CD14-positive monocyte (primary cell): Measurements from ENCODE around the gene ACY1. TPM values are rescaled to one million over a fixed set of nuclear protein-coding genes. Genes with fewer than 3 reads are reported as not detected.

Experiments used
- DNase-seq, 3 donors: peaks; one replicate each; pipeline ENCODE4 v3.0.0-alpha.2; 2011 to 2022
- H2AFZ ChIP-seq: 2 replicates; pipeline ENCODE4 v1.6.0; 2012; ENCODE audit warnings: mild to moderate bottlenecking, low read depth, low read length, inconsistent platforms; ENCODE audit not compliant: insufficient read depth, poor library complexity, severe bottlenecking
- H3K27ac ChIP-seq, 2 donors: 1 replicate in 1 of 2; 2 replicates in 1 of 2; pipeline ENCODE4 v1.5.1; 2012 to 2013; ENCODE audit warnings: low read length in 2 of 2, control low read depth in 1 of 2, inconsistent platforms in 1 of 2, low read depth in 1 of 2, mild to moderate bottlenecking in 1 of 2
- H3K27me3 ChIP-seq, 2 donors: one replicate each; pipeline versions ENCODE4 v1.6.0 to v1.6.1; 2011 to 2013; ENCODE audit warnings: low read length in 2 of 2; ENCODE audit not compliant: control insufficient read depth in 2 of 2, insufficient read depth in 2 of 2
- H3K36me3 ChIP-seq, 2 donors: replicated peaks in 1 of 2; 1 replicate in 1 of 2; 2 replicates in 1 of 2; pipeline versions ENCODE4 v1.5.1 to v1.6.1; 2012 to 2013; ENCODE audit warnings: low read length in 2 of 2, control low read depth in 1 of 2, inconsistent platforms in 1 of 2, mild to moderate bottlenecking in 1 of 2; ENCODE audit not compliant: insufficient read depth in 2 of 2, control insufficient read depth in 1 of 2
- H3K4me1 ChIP-seq, 2 donors: 1 replicate in 1 of 2; 2 replicates in 1 of 2; pipeline versions ENCODE4 v1.5.1 to v1.6.1; 2012 to 2013; ENCODE audit warnings: low read length in 2 of 2, control low read depth in 1 of 2, inconsistent platforms in 1 of 2, mild to moderate bottlenecking in 1 of 2, moderate library complexity in 1 of 2; ENCODE audit not compliant: insufficient read depth in 2 of 2, control insufficient read depth in 1 of 2
- H3K4me2 ChIP-seq: replicated peaks from 2 replicates; pipeline ENCODE3; 2012; ENCODE audit warnings: low read length, moderate library complexity, mild to moderate bottlenecking; ENCODE audit not compliant: poor library complexity, severe bottlenecking; ENCODE audit errors: extremely low read depth
- H3K4me3 ChIP-seq, 3 experiments: fragments of 200-600 bp in 1 of 3; sonication (generic) in 1 of 3; replicated peaks in 1 of 3; 1 replicate in 2 of 3; 2 replicates in 1 of 3; pipeline ENCODE4 v1.5.1; 2011 to 2013; ENCODE audit warnings: low read length in 3 of 3, mild to moderate bottlenecking in 3 of 3, control low read depth in 2 of 3, low read depth in 2 of 3, inconsistent platforms in 1 of 3, moderate library complexity in 1 of 3
- H3K79me2 ChIP-seq: 2 replicates; pipeline ENCODE4 v1.6.0; 2012; ENCODE audit warnings: mild to moderate bottlenecking, control low read depth, inconsistent platforms, low read length, moderate library complexity; ENCODE audit not compliant: insufficient read depth
- H3K9ac ChIP-seq: 2 replicates; pipeline ENCODE4 v1.6.0; 2017; ENCODE audit warnings: low read length, mild to moderate bottlenecking; ENCODE audit not compliant: insufficient read depth, poor library complexity, severe bottlenecking
- H3K9me3 ChIP-seq, 2 donors: replicated peaks in 1 of 2; 1 replicate in 1 of 2; 2 replicates in 1 of 2; pipeline versions ENCODE4 v1.5.1 to v1.6.1; 2012 to 2013; ENCODE audit warnings: low read length in 2 of 2, control low read depth in 1 of 2; ENCODE audit not compliant: control insufficient read depth in 1 of 2, insufficient read depth in 1 of 2
- H4K20me1 ChIP-seq: 2 replicates; pipeline ENCODE4 v1.6.0; 2012; ENCODE audit warnings: mild to moderate bottlenecking, low read length, control low read depth, moderate library complexity; ENCODE audit not compliant: insufficient read depth
- H3K27ac Mint-ChIP-seq, 7 donors: one replicate each; pipeline ENCODE4 v1.8.0; 2020; ENCODE audit warnings: mild to moderate bottlenecking in 7 of 7, mixed read lengths in 7 of 7, moderate library complexity in 6 of 7, inconsistent platforms in 2 of 7
- H3K27me3 Mint-ChIP-seq, 3 donors: one replicate each; pipeline ENCODE4 v1.8.0; 2021 to 2022; ENCODE audit warnings: low read depth in 3 of 3, mild to moderate bottlenecking in 3 of 3, mixed read lengths in 3 of 3, moderate library complexity in 3 of 3, inconsistent platforms in 1 of 3
- H3K36me3 Mint-ChIP-seq, 2 donors: one replicate each; pipeline ENCODE4 v1.8.0; 2020; ENCODE audit warnings: mixed read lengths in 2 of 2, inconsistent platforms in 1 of 2, mild to moderate bottlenecking in 1 of 2
- H3K4me1 Mint-ChIP-seq: one replicate; pipeline ENCODE4 v1.8.0; 2020; ENCODE audit warnings: mild to moderate bottlenecking, mixed read lengths
- H3K4me3 Mint-ChIP-seq, 2 donors: one replicate each; pipeline ENCODE4 v1.8.0; 2020; ENCODE audit warnings: mild to moderate bottlenecking in 2 of 2, mixed read lengths in 2 of 2, moderate library complexity in 1 of 2
- H3K9me3 Mint-ChIP-seq, 7 donors: one replicate each; pipeline ENCODE4 v1.8.0; 2020 to 2022; ENCODE audit warnings: mixed read lengths in 7 of 7, mild to moderate bottlenecking in 6 of 7, moderate library complexity in 6 of 7, inconsistent platforms in 2 of 7
- CTCF ChIP-seq: fragments of 200-600 bp; IDR thresholded peaks from one replicate; pipeline ENCODE4 v1.8.0; 2022; ENCODE audit warnings: antibody characterized with exemption, mild to moderate bottlenecking
- WGBS: methylation state at CpG from one replicate; pipeline ENCODE4 v1.1.5; 2013; ENCODE audit warnings: missing lambda C conversion rate; ENCODE audit not compliant: insufficient coverage; 5-methylcytosine and 5-hydroxymethylcytosine counted together
- intact Hi-C, 2 donors: fragments of 100-400 bp; cut with micrococcal nuclease; formaldehyde crosslinking; loops; one replicate each; pipeline versions ENCODE4 v1.15.0 to v1.15.1; 2023
- polyA plus RNA-seq, 3 donors: library from polyadenylated mRNA; depleted of rRNA in 1 of 3; unstranded in 2 of 3; stranded (reverse) in 1 of 3; fragments of 300-500 nt in 2 of 3; fragments of >200 nt in 1 of 3; fragmentation: Illumina TruSeq in 2 of 3; gene quantifications; 1 replicate in 2 of 3; 2 replicates in 1 of 3; pipeline ENCODE4 v1.2.3, GENCODE V29; 2012 to 2021

Gene ACY1
- polyA plus RNA-seq, 3 donors = 13.3 to 18.0 (median 14.5) TPM

GRCh38 chr3:51961011-51961410 is 22.3 kb upstream of the ACY1 start:
- 94% methylated on average over 18 of the region's 18 CpGs for WGBS
- Histone ChIP-seq H3K4me2 (no peak overlapping the region), H4K20me1 (no peaks in the 10 kb centered on the region), H3K79me2 (no peaks in the 10 kb centered on the region), H3K36me3 (no peaks in the 10 kb centered on the region), H3K9ac (no peak overlapping the region), H3K4me1 (peaks cover 16 to 19% of the 10 kb centered on the region in 2 donors), H3K4me3 (no peak overlapping the region), H3K27me3 (peaks cover 2 to 41% of the 10 kb centered on the region in 2 donors), H3K9me3 (no peaks in the 10 kb centered on the region), H2AFZ (no peak overlapping the region), H3K27ac (no peak overlapping the region)
- intact Hi-C loops = no loop called here
- Mint-ChIP-seq H3K9me3 (peaks cover 0 to 5% (median 0%) of the 10 kb centered on the region in 7 donors), H3K4me1 (peaks cover 14% of the 10 kb centered on the region), H3K27ac (no peak overlapping the region), H3K36me3 (peaks cover 0 to 6% of the 10 kb centered on the region in 2 donors), H3K27me3 (peaks cover 28 to 60% (median 31%) of the 10 kb centered on the region in 3 donors), H3K4me3 (no peak overlapping the region)
- no peak for DNase-seq
- no peak for TF ChIP-seq CTCF

- no peak for DNase-seq
- no peaks in the 10 kb centered on the region for H3K9me3 ChIP-seq
- H3K36me3 ChIP-seq = no peaks in the 10 kb centered on the region
- peaks cover 11% of the 10 kb centered on the region for H3K4me1 Mint-ChIP-seq
- H3K4me1 ChIP-seq = peaks cover 12% of the 10 kb centered on the region in 2 donors
- intact Hi-C loops = no loop called here
- no peak overlapping the region for H3K27ac ChIP-seq
- no peak overlapping the region for H2AFZ ChIP-seq
- peaks cover 32 to 61% (median 34%) of the 10 kb centered on the region in 3 donors for H3K27me3 Mint-ChIP-seq
- no peak for TF ChIP-seq CTCF
- no peak overlapping the region for H3K27ac Mint-ChIP-seq
- WGBS = 74% methylated on average over 3 of the region's 9 CpGs
- peaks cover 0 to 6% of the 10 kb centered on the region in 2 donors for H3K36me3 Mint-ChIP-seq
- H3K4me3 Mint-ChIP-seq = no peak overlapping the region
- H3K9me3 Mint-ChIP-seq = peaks cover 0 to 10% (median 0%) of the 10 kb centered on the region in 7 donors
- no peaks in the 10 kb centered on the region for H3K79me2 ChIP-seq
- H3K4me3 ChIP-seq = no peak overlapping the region
- peaks cover 6 to 44% of the 10 kb centered on the region in 2 donors for H3K27me3 ChIP-seq
- no peak overlapping the region for H3K9ac ChIP-seq
- no peak overlapping the region for H3K4me2 ChIP-seq
- H4K20me1 ChIP-seq = no peaks in the 10 kb centered on the region
Measured at GRCh38 chr3:51961602-51962569, 21.4 kb upstream of the ACY1 start.
